Colon (tissue), 2 donors: ENCODE results near the gene DPY19L3.
"Not testable (repeated sequence)": the region's sequence is repeated elsewhere in the genome, so short reads cannot be mapped to it uniquely, and the experiment has no call there.

ENCODE experiments used
- FAIRE-seq: peaks from 2 replicates; lab custom pipeline; 2012; peaks lifted over from hg19 to GRCh38; lab: Jason Lieb, UNC
- donor health status: control.
- donor health status: control.

Gene DPY19L3

GRCh38 chr19:32447534-32447933, 42.0 kb downstream of the DPY19L3 start:
- not testable (repeated sequence) for FAIRE-seq

- no peak for FAIRE-seq
Measured at GRCh38 chr19:32448026-32448425, 42.5 kb downstream of the DPY19L3 start.

DNA sequence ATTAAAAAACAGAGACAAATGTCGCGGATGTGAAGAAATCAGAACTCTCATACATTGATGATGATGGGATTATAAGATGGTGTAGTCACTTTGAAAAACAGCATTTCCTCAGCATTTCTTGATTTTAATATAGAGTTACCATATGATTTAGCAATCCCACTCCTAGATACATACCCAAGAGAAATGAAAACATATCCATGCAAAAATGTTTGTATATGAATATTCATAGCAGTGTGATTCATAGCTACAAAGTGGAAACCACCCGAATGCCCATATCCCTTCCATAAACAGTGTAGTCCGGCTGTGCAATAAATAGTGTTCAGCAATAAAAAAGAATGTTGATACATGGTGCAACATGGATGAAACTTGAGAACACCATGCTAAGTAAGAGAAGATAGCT, 44.6 kb downstream of the DPY19L3 start:
- FAIRE-seq = no peak

DNA sequence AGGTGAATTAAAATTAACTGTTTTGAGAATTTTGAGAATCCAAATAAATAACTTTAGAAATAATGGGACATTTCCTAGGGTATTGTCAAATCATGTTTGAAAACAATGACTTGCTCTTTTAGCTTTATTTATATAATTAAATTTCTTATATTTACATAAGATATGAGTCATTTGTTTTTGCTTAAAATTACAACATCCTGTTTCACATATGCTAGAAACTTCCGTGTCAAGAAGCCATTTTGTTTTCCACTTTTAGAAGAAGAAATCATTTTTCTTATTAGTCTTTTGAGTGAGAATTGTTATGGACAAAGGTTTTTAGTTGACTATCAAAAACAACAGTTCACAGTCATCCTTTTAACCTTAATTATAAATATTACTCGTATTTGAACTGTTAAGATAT, 48.2 kb downstream of the DPY19L3 start:
- no peak for FAIRE-seq

- FAIRE-seq = no peak
Measured at GRCh38 chr19:32456406-32456805, 50.8 kb downstream of the DPY19L3 start.

- no peak for FAIRE-seq
Measured at GRCh38 chr19:32457571-32458158, 52.1 kb downstream of the DPY19L3 start.

- no peak for FAIRE-seq
Measured at GRCh38 chr19:32458500-32459123, 53.0 kb downstream of the DPY19L3 start.

- no peak for FAIRE-seq
Measured at GRCh38 chr19:32459204-32459865, 53.8 kb downstream of the DPY19L3 start.

GRCh38 chr19:32460476-32460875, 54.9 kb downstream of the DPY19L3 start:
- no peak for FAIRE-seq

GRCh38 chr19:32464279-32464678, 58.7 kb downstream of the DPY19L3 start:
- FAIRE-seq = no peak

- FAIRE-seq = no peak
Measured at GRCh38 chr19:32465176-32465575, 59.6 kb downstream of the DPY19L3 start.

DNA sequence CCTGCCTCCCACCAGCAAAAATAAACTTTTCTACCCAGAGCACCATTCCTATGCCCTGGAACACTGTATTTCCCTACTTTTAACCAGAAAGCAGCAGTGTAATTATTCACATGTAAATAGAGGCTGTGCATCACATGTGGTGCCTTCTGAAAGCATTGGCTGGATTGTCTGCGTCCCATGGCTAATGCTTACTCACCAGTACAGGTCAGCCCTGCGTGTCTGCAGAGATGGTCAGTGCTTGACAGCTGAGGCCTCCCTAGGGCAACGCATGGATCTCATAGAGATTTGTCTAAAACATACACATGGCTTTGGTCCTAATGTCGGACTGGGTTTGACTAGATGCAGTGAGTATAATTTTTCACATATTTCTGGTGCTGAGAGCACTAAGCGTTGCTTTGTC, 64.2 kb downstream of the DPY19L3 start:
- no peak for FAIRE-seq

DNA sequence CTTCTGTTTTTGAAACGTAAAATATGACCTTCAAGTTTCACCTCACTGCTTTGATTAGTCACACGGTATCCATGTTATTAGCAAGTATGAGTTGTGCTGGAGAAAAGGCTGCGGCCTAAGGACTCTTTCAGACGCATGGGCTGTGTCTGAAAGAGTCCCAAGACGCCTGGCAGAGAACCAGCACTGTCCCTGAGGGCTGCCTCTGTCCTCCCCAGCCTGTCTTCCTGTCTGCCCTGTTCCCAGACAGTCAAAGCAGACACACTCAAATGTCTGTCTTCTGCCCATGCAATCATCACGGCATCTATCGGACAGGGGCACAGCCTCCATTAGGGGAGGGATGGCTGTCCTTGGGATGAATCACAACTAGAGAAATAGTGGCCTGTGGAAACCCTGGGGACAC, 65.5 kb downstream of the DPY19L3 start:
- FAIRE-seq = no peak

DNA sequence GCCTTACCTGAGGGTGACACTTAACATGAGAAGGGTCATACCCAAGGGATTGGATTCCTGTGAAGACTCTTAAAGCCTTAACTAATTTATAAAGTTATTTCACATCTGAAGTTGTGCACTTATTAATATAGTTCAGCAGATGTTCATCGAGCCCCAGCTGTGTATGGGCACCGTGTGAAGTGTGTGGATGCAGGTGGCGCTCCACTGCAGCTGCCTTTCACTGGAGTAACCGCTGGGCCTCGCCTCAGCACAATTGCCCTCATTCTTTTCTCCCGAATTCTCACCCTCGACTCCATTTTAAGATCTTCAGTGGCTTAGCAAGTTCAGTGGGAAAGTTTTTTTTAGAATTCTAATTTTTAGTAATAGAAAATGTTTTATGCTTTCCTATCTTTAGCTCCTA, 66.2 kb downstream of the DPY19L3 start:
- no peak for FAIRE-seq

GRCh38 chr19:32475141-32476031, 69.8 kb downstream of the DPY19L3 start:
- FAIRE-seq = no peak

GRCh38 chr19:32476032-32476350, 70.4 kb downstream of the DPY19L3 start:
- FAIRE-seq = no peak

DNA sequence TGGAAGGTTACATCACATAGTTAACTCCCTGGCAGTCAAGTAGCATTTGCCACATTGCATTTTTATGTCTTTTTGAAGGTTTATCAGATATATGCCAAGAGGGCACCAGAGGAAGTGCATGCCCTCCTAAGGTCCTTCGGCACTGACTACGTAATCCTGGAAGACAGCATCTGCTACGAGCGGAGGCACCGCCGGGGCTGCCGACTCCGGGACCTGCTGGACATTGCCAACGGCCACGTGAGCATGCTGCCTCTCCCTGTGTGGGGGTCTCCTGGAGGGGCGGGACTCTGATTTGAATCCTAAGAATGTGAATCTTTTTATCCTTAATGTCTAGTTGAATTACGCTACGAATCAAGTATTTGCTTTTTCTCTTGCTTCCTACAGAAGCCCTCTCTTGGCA, 74.8 kb downstream of the DPY19L3 start:
- no peak for FAIRE-seq

DNA sequence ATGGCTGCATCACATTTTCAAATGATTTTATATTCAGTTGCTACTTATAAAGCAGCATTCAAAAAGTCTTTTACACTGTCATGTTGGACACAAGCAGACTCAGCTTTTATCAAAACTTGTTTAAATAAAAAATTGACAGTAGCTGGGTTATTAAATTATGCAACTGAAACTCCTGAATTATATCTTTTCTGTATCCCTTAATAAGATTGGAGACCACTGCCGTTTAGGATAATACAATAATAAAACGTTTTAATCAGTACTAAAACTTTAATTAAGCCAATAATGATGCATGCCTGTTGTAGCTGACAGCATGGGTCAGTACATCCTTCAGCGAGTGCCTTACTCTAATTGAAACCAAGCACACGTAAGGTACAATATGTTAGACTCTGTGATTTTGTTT, 78.0 kb downstream of the DPY19L3 start:
- FAIRE-seq = no peak

GRCh38 chr19:32489971-32490370, 84.4 kb downstream of the DPY19L3 start:
- no peak for FAIRE-seq

GRCh38 chr19:32497391-32497790, 91.8 kb downstream of the DPY19L3 start:
- FAIRE-seq = no peak

- no peak for FAIRE-seq
Measured at GRCh38 chr19:32498648-32499200, 93.2 kb downstream of the DPY19L3 start.

GRCh38 chr19:32512498-32512897, 106.9 kb downstream of the DPY19L3 start:
- not testable (repeated sequence) for FAIRE-seq

- FAIRE-seq = no peak
Measured at GRCh38 chr19:32519023-32519422, 113.5 kb downstream of the DPY19L3 start.
